Ovary (tissue), 3 donors: ENCODE data around the gene CD200R1L.

Experiments
- CTCF ChIP-seq, 3 donors: fragments of 450-650 bp in 2 of 3; fragments of 200-600 bp in 1 of 3; IDR thresholded peaks; one replicate each; pipeline versions ENCODE4 v1.5.1 to v1.8.0; 2016 to 2022; ENCODE audit warnings: antibody characterized with exemption in 3 of 3, mild to moderate bottlenecking in 1 of 3
- POLR2A ChIP-seq: fragments of 450-650 bp; IDR thresholded peaks from one replicate; pipeline ENCODE4 v1.6.1; 2017; ENCODE audit warnings: antibody characterized with exemption, mild to moderate bottlenecking, moderate library complexity
- donor health status: DM: no; HTN: no; CAD: no.

GRCh38 chr3:112873632-112874031, 27.0 kb upstream of the CD200R1L start:
- TF ChIP-seq CTCF (IDR thresholded peaks at IDR 0.05) = no peak
- no peak for TF ChIP-seq POLR2A
